GM18511 (cell line): ENCODE measurements around the gene PGAP1.

ENCODE experiments used
- ATAC-seq: cut with Tn5 transposase; IDR thresholded peaks from one replicate; pipeline ENCODE4 v1.9.1; 2021; ENCODE audit warnings: mild to moderate bottlenecking, moderate library complexity; ENCODE audit not compliant: unreplicated experiment

The PGAP1 gene

DNA sequence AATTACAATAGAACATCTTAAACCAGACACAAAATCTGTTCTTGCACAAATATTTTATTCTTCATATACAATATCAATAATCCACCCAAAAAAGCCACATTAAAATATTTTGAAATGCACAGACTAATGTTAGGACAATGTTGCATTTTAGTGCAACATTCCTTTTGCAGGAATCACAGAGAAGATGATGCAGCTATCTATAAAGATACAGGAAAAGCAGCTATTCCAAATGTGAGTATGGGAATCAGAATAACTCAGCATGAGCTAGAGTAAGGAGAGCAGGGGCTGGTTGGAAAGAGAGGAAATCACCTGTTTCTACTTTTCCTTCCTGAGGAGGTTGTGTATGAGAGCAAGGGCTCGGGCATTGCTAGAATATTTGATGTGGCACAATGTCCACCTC lies 122.1 kb downstream of the PGAP1 start:
- ATAC-seq = no peak

DNA sequence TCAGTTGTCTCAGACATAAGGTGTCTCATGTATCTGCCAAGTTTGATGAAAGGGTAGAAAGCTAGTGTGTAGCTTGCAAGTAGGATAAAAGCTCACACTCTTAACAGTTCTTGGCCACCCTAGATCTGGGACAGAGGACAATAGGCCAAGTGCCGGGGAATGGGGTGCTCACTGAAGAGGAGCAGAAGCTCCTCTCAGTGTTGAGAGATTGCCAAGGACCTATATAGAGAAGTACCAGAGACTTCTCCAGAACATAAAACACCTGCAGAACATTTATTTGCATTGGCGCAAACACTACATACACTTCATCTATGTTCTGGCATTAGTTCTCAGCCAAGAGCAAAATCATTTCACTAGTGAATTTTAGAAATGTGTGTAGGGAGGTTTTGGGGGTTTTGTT lies 124.1 kb downstream of the PGAP1 start:
- ATAC-seq = no peak

DNA sequence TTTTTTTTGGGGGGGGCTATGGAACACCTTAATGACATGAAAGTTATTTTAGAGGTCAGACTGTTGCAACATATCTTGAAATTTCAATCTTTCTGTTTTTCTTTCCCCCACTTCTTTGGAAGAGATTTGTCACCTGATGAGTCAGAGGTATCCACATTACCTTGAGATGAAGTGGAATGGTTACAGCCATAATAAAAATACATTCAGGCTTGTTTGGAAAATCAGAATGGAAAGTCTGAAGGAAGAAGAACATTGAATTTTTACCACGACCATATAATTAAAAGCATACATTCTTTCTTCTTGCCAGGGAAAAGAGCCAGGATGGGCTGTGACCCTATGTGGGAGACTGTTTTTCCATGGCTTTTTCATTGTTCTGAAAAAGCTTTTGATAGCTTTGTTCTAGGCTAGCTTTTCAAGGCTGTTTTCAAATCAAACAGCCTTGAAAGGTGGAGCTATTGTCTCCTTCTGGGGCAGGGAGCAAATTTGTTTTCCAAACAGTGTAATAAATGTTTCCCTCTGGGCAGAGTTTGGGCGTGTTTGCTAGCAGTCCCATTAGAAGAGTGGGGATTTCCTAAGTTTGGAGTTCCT lies 124.7 kb downstream of the PGAP1 start:
- ATAC-seq = no peak

- peak; percentile 7 for ATAC-seq
These were observed 127.5 kb downstream of the PGAP1 start for GRCh38 chr2:196798980-196799379.

DNA sequence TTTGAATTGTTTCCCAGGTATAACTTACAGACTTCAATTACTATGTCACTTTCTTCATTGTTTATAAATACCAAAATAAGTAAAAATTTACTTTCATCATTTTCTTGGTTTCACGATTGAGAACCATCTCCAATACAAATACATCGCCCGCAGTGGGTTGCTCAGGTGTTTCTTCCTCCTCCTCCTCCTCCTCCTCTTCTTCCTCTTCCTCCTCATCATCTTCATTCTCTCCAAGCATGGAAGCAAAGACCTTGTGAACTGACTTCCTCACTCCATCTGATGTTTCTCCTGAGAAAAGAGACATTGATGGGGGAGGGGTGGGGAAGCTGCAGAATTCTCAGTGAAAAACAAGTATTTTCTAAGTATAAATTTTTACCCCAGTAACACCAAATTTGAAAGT lies 133.6 kb downstream of the PGAP1 start:
- ATAC-seq = no peak

DNA sequence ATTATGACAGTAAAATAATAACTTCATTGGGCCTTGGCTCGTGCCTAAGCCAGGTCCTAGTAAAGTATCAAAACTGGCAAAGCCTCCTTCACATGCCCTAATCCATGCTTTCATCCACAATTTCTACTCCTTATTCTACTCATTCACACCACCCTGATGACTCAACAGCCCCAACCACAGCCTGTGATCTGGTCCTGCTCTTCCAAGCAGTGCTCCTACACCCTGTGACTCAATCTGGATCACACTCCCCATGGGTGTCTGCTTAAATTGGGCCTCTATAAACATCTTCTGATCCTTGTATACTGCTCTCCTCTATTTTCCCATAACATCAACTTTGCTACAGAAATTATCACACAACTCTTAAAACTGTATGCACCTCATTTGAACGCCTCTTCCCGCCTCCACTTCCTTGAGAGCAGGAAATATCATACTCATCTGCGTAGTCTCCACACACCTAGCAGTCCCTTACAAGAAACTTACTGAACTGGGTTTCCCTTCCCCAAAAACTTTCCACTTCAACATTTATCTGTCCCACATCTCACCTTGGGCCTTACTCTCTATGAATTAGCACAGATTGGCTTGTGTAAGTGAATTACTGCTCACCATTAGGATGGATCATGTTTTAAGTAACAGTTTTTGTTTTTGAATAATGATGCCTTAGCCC lies 142.9 kb downstream of the PGAP1 start:
- ATAC-seq = peak; percentile 63
